ENCODE results near the gene SDCCAG8.

- TF ChIP-seq CTCF (IDR thresholded peaks at IDR 0.05) (no peak), POLR2A (IDR thresholded peaks at IDR 0.05) (no peak)
Measured at GRCh38 chr1:243461700-243462099, 205.9 kb downstream of the SDCCAG8 start.

Measured in body of pancreas (tissue), 4 donors.